Activated CD8-positive, alpha-beta memory T cell treated with anti-CD3 and anti-CD28 coated beads for 1 hour (primary cell): ENCODE results near the gene PTPRE.
"Not testable (repeated sequence)": the region's sequence is repeated elsewhere in the genome, so short reads cannot be mapped to it uniquely, and the experiment has no call there.

ENCODE experiments used
- DNase-seq, 2 donors: peaks; one replicate each; pipeline ENCODE4 v3.0.0-alpha.2; 2020; ENCODE audit warnings: low read depth in 1 of 2; ENCODE audit errors: extremely low read depth in 1 of 2

Gene PTPRE

GRCh38 chr10:127976701-127977356 is 69.9 kb downstream of the PTPRE start:
- DNase-seq, result no peak

- no peak for DNase-seq
These were observed 70.6 kb downstream of the PTPRE start for GRCh38 chr10:127977357-127978009.

DNA sequence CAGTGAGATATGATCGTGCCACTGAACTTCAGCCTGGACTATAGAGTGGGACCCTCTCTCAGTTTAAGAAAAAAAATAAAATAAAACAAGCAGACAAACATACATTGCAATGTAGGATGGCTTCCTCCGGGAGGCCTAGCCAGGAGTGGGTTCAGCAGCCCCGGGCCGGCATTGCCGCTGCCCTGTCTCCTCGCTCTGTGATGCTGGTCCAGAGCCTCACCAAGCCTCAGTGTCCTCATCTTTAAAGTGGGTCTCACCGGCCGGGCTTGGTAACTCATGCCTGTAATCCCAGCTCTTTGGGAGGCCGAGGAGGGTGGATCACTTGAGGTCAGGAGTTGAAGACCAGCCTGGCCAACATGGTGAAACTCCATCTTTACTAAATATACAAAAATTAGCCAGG is 71.6 kb downstream of the PTPRE start:
- no peak for DNase-seq

DNA sequence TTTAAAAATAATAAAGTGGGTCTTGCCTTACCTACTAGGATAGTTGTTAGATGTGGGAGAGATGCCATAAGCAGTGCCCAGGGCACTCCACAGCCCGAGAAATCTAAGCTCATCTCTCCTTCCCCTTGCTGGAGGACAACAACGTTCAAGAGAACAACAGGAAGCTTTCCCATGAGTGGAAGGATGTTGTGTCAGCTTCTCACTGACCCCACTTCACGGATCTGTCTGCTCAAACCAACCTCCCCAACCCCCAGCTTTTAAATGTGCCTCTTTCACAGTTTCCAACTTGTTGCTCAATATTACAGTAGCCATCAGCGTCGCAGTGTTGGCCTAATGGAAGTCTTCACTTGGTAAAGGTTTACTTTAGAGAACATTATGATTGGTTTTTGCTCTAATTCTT is 72.1 kb downstream of the PTPRE start:
- DNase-seq, result no peak

DNA sequence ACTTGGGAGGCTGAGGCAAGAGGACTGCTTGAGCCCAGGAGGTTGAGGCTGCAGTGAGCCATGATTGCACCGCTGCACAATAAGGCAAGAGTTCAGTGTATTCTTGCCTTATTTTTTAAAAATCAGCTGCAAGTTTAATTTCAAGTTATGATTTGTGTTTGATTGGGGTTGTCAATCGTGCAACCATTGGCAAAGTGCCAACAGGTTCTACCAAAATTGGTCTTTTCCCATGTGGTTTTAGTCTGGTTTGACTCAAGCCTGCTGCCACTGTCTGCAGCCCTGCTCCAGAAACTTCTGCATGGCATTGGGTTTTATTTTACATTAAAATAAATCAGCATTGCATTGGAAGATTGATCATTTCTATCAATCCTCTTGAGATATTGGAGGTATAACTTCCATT is 72.7 kb downstream of the PTPRE start:
- no peak for DNase-seq

DNA sequence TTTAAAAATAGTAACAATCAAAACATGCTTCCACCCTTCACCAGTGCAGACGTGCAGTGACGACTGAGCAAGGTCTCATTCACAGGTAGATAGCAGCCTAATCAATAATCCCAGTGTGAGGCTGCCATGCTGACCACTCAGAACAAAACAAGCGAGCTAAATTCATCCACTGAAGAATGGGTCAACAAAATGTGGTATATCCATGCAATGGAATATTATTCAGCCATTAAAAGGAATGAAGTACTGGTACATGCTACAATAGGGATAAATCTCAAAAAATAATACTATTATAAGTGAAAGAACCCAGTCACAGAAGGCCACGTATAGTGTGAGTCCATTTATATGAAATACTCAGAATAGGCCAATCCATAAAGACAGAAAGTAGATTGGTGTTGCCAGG is 74.0 kb downstream of the PTPRE start:
- DNase-seq, result no peak

- no peak for DNase-seq
These were observed 75.7 kb downstream of the PTPRE start for GRCh38 chr10:127982601-127983000.

DNA sequence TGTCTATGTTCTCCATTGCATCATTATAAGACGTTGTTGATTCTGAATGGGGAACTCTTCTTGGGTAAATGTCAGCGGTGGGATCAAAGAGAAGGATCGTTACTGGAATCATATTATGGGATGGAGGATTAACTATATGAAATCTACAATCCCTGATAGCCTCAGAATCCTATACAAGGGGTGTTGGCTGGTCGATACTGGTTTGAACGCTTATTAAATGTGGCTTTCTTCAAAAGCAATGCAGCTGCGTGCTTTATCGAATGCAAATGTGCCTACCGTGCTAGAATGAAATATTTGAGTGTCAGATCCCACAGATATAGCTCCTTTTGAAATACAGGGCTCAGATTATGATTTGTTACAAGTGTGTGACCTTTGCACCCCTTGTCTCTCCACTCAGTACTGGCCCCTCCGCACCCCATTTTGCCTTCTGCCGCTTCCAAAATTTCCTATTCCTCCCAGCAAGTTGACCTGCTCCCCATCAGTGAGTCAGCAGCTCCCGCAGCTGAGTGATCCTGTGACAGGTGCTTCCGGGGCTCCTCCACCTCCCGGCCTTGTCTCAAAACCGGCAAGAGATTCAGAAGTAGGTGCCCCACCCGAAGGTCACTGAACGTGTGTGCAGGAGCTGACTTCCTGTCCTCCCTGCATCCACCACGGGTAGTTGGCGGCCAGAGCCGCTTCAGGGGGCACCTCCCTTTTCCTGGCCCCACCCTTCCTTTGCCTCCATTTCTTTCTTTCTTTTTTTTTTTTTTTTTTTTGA is 76.6 kb downstream of the PTPRE start:
- DNase-seq, result no peak

GRCh38 chr10:127984945-127985344 is 78.0 kb downstream of the PTPRE start:
- DNase-seq, result no peak

- no peak for DNase-seq
These were observed 79.9 kb downstream of the PTPRE start for GRCh38 chr10:127986531-127987466.

DNA sequence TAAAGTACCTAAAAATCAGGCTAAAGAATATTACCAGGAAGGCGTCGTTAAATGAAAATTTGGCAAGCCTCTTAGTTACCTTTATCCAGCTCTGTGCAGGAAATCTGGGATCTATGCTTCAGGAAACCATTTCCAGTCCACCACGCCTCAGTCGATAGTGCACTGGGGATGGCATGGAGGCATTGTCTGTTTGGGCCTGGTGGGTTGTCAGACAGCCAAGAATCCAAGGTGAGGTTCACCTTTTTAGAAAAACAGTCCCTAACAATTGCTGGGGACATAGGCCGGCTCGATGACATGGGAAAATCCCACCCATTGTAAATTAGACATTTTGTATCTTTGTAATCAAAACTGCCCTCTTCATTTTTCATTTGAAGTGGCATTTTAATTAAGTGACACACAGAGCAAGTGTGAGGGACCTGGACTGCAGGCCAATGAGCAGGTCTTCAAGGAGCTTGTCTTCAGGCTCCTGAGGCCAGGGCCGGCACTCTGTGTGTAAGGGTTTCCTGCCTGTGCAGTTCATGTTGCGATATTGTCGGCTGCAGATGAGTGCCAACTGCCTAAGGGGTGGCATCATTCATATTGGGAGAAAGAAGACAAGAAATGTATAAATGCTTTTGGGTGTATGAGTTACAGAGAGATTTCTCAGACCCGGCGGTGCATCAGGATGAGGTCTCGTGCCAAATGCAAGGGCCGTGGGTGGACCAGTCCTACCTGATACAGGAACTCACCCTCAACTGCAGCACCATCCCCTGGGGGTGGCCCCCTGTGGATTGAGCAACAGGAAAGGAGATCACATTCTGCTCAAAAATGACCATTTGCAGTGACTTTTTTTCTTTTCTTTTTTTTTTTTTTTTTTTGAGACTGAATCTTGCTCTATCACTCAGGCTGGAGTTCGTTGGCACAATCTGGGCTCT is 80.8 kb downstream of the PTPRE start:
- no peak for DNase-seq

GRCh38 chr10:127989481-127990012 is 82.6 kb downstream of the PTPRE start:
- no peak for DNase-seq

- not testable (repeated sequence) for DNase-seq
These were observed 83.4 kb downstream of the PTPRE start for GRCh38 chr10:127990132-127990788.

DNA sequence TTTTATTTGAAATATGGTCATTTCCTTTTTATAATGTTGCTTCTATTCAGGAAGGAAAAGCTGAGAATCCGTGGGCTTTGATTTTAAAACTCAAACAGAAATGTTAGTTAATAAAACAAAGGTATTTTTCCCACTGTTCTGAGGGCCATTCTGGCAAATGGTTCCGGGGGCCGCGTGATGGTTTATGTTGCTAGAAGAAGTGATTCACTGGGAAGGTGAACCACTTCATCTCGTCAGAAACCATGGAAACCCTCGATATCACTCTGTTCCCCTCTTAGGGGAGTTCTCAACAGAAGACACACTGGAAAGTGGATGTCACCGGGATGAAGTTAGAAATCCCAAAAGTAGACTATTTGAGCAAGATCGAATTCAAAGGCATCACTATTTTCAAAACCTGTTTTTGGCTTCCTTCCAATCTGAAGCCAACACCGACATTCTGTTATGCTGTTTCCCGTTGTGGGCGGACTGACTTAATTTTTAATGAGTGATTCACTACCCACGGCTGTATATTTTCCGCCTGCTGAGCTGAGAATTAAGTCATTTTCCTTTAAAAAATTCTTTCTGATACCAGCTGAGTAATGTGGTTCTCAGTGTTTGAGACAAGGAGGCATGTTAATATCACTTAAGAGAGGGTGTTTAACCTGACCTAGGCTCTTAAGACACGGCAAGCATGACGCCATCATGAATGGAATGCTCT is 84.1 kb downstream of the PTPRE start:
- no peak for DNase-seq

- no peak for DNase-seq
These were observed 84.8 kb downstream of the PTPRE start for GRCh38 chr10:127991543-127992255.

DNA sequence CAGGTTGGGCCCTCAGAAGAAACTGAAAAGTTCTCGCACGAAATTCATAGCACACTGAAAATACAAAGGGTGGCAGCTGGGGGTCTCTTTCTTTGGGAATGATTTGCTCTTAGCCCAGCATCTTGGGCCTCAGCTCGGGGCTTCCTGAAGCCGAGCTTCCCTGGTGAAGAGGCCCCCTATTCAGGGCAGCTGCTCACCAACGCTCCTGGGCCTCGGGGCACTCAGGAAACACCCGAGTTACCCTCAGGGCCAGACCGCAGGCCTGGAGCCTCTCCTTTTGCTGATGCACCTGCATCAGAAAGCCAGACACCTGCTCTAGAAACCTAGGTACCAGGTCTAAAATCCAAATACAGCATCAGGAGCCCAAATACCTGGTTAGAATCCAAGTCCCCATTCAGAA is 85.5 kb downstream of the PTPRE start:
- DNase-seq, result no peak

DNA sequence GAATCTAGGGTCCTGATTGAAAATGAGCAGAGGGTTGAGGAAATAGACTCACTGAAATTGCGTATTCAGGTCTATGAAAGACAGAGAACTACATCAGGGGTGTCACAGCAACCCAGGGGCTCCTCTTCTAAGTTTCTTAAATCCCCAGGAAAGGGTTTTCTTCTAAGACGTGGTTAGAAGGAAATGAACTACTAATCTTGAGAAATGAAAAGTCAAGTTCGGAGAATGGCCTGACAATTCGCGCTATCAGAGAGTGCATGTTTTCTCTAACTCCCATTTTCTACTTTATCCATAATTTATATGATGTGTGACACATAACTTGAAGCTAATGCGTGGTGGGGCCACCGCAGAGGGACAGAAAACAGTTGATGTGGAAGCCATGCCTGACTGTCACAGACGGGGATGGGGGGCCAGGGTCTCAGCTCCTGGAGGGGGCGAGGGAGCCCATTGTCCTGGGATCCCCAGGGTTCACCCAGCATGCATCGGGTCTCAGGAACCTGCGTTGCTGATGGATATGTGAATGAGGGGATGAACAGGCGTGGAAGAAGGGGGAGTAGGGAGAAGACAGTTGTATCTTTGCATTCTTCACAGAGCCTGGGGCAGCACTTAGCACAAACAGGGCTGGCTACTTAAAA is 86.3 kb downstream of the PTPRE start:
- no peak for DNase-seq
